Endothelial cell of umbilical vein (primary cell): Measurements from ENCODE around the gene C8A. TPM values are rescaled to one million over a fixed set of nuclear protein-coding genes. Genes with fewer than 3 reads are reported as not detected.

Experiments
- BruUV-seq: library from RNA; stranded (reverse); fragments of 400-500 nt; replicated peaks from 2 replicates; lab custom pipeline; 2021; lab: Mats Ljungman, UMichigan
- CTCF ChIA-PET: fragments of 300-600, 350-600 bp; sonication (Branson Sonifier 250); formaldehyde crosslinking; loops from one replicate; lab custom pipeline; 2021; ENCODE audit warnings: antibody characterized with exemption, inconsistent platforms; lab: Charles Lee
- POLR2A ChIA-PET: fragments of 300-600, 350-600 bp; sonication (Branson Sonifier 250); formaldehyde crosslinking; loops from one replicate; lab custom pipeline; 2021; ENCODE audit warnings: antibody characterized with exemption, inconsistent platforms; lab: Charles Lee
- DNase-seq: peaks from one replicate; pipeline ENCODE4 v3.0.0-alpha.2; 2011; ENCODE audit warnings: low read depth, low spot score
- FAIRE-seq: peaks from 2 replicates; lab custom pipeline; 2011; peaks lifted over from hg19 to GRCh38; lab: Jason Lieb, UNC
- H2AFZ ChIP-seq: 2 replicates; pipeline ENCODE4 v1.6.0; 2012; ENCODE audit warnings: low read depth, low read length, control low read depth, inconsistent platforms
- H3K27ac ChIP-seq: 2 replicates; pipeline ENCODE4 v1.5.1; 2011; ENCODE audit warnings: low read depth, mild to moderate bottlenecking, control low read depth, low read length, moderate library complexity; ENCODE audit not compliant: insufficient read depth
- H3K27me3 ChIP-seq, 2 experiments: 2 replicates each; pipeline versions ENCODE4 v1.6.0 to v1.6.1; 2011; ENCODE audit warnings: low read length in 2 of 2, mixed read lengths in 1 of 2; ENCODE audit not compliant: control insufficient read depth in 2 of 2, insufficient read depth in 2 of 2
- H3K36me3 ChIP-seq, 2 experiments: 2 replicates in 1 of 2; 3 replicates in 1 of 2; pipeline ENCODE4 v1.5.1; 2011; ENCODE audit warnings: low read length in 2 of 2, mild to moderate bottlenecking in 1 of 2, moderate library complexity in 1 of 2; ENCODE audit not compliant: control insufficient read depth in 2 of 2, insufficient read depth in 2 of 2; ENCODE audit errors: extremely low read depth in 1 of 2
- H3K4me1 ChIP-seq: 3 replicates; pipeline ENCODE4 v1.5.1; 2011; ENCODE audit warnings: mild to moderate bottlenecking, low read length; ENCODE audit not compliant: control insufficient read depth, insufficient read depth; ENCODE audit errors: extremely low read depth
- H3K4me2 ChIP-seq: 2 replicates; pipeline ENCODE4 v1.6.1; 2011; ENCODE audit warnings: low read length, control low read depth, mixed read lengths; ENCODE audit not compliant: insufficient read depth
- H3K4me3 ChIP-seq, 3 experiments: fragments of 200-600 bp in 1 of 3; sonication (generic), shearing (Covaris generic) in 1 of 3; replicated peaks in 1 of 3; 2 replicates each; pipeline ENCODE4 v1.5.1; 2011 to 2016; ENCODE audit warnings: control low read depth in 3 of 3, low read length in 3 of 3, mild to moderate bottlenecking in 2 of 3, inconsistent platforms in 1 of 3, low read depth in 1 of 3, moderate library complexity in 1 of 3; ENCODE audit not compliant: insufficient read depth in 1 of 3
- H3K79me2 ChIP-seq: 2 replicates; pipeline ENCODE4 v1.6.0; 2012; ENCODE audit warnings: low read length, inconsistent platforms; ENCODE audit not compliant: control insufficient read depth, insufficient read depth
- H3K9ac ChIP-seq: replicated peaks from 2 replicates; pipeline ENCODE3; 2011; ENCODE audit warnings: low read length, control low read depth; ENCODE audit not compliant: insufficient read depth; ENCODE audit errors: extremely low read depth
- H3K9me1 ChIP-seq: replicated peaks from 3 replicates; pipeline ENCODE4 v1.6.0; 2011; ENCODE audit warnings: mild to moderate bottlenecking, low read length; ENCODE audit not compliant: control insufficient read depth, insufficient read depth; ENCODE audit errors: extremely low read depth
- H3K9me3 ChIP-seq: replicated peaks from 2 replicates; pipeline ENCODE4 v1.5.1; 2012; ENCODE audit warnings: low read length, inconsistent platforms; ENCODE audit not compliant: control insufficient read depth, insufficient read depth
- H4K20me1 ChIP-seq: replicated peaks from 2 replicates; pipeline ENCODE3; 2011; ENCODE audit warnings: mild to moderate bottlenecking, low read length; ENCODE audit not compliant: control insufficient read depth, insufficient read depth; ENCODE audit errors: extremely low read depth
- EZH2 ChIP-seq: IDR thresholded peaks from 2 replicates; pipeline ENCODE4 v1.6.1; 2012; ENCODE audit warnings: borderline replicate concordance, low read depth, mild to moderate bottlenecking, moderate library complexity, low read length, inconsistent platforms; ENCODE audit not compliant: severe bottlenecking
- FOS ChIP-seq: IDR thresholded peaks from 2 replicates; pipeline ENCODE4 v1.6.1; 2011; ENCODE audit warnings: mild to moderate bottlenecking, low read length, moderate library complexity, borderline replicate concordance; ENCODE audit not compliant: insufficient read depth
- GATA2 ChIP-seq: IDR thresholded peaks from 2 replicates; pipeline ENCODE4 v1.7.0; 2011; ENCODE audit warnings: low read depth, mild to moderate bottlenecking, moderate library complexity, mixed read lengths, low read length; ENCODE audit not compliant: insufficient read length, insufficient read depth
- JUN ChIP-seq: IDR thresholded peaks from 2 replicates; pipeline ENCODE4 v1.6.1; 2011; ENCODE audit warnings: borderline replicate concordance, low read depth; ENCODE audit not compliant: insufficient read length, insufficient read depth
- MYC ChIP-seq: IDR thresholded peaks from one replicate; pipeline ENCODE4 v1.6.1; 2011; ENCODE audit warnings: mild to moderate bottlenecking, low read depth, low read length
- POLR2A ChIP-seq: IDR thresholded peaks from 2 replicates; pipeline ENCODE4 v1.6.1; 2012; ENCODE audit warnings: low read depth, mild to moderate bottlenecking, control low read depth, low read length
- POLR2AphosphoS5 ChIP-seq: IDR thresholded peaks from 2 replicates; pipeline ENCODE4 v1.6.1; 2012; ENCODE audit warnings: low read depth, mild to moderate bottlenecking, control low read depth, low read length, moderate library complexity; ENCODE audit not compliant: insufficient read depth
- dilution Hi-C: fragments of 300-500 bp; cut with MboI; formaldehyde crosslinking; loops from one replicate; pipeline ENCODE4 v1.15.0; 2019; ENCODE audit warnings: low sequenced_read_pairs; ENCODE audit not compliant: extremely low pct_ligation_motif_present
- intact Hi-C: fragments of 100-400 bp; cut with micrococcal nuclease; formaldehyde crosslinking; loops from one replicate; pipeline ENCODE4 v1.10.0; 2022
- polyA plus RNA-seq, 4 experiments: library from polyadenylated mRNA; depleted of rRNA in 3 of 4; stranded (reverse) in 3 of 4; unstranded in 1 of 4; fragments of >200 nt; gene quantifications; 2 replicates each; pipeline versions ENCODE4 v1.2.1 to v1.2.3, GENCODE V29; 2011 to 2012; ENCODE audit warnings: missing spikeins in 1 of 4
- total RNA-seq: library from RNA; stranded (reverse); gene quantifications from 2 replicates; pipeline ENCODE4 v1.2.3, GENCODE V29; 2021
- TF ChIP-seq, protein P1 (sequence below), 2 donors: IDR thresholded peaks; 1 replicate in 1 of 2; 2 replicates in 1 of 2; pipeline ENCODE4 v1.5.1; 2011; ENCODE audit warnings: low read length in 2 of 2, mild to moderate bottlenecking in 2 of 2, moderate library complexity in 2 of 2, control low read depth in 1 of 2, inconsistent platforms in 1 of 2, low read depth in 1 of 2; ENCODE audit not compliant: insufficient read depth in 1 of 2; ENCODE audit errors: extremely low read depth in 1 of 2
- TF ChIP-seq, protein P2 (sequence below): IDR thresholded peaks from 2 replicates; pipeline ENCODE4 v1.6.1; 2011; ENCODE audit not compliant: insufficient read depth, insufficient read length

C8A gene
- total and polyA plus RNA-seq, 2 donors (not counting 3 experiments of a cell fraction or from before 2014, with no cell fraction given), result not detected

- Histone ChIP-seq H3K9ac (no peak overlapping the region), H3K79me2 (no peaks in the 10 kb centered on the region), H3K27ac (no peak overlapping the region), H3K4me3 (no peak overlapping the region), H2AFZ (no peak overlapping the region), H3K9me1 (no peaks in the 10 kb centered on the region), H3K36me3 (no peaks in the 10 kb centered on the region), H3K4me1 (no peaks in the 10 kb centered on the region), H3K9me3 (no peaks in the 10 kb centered on the region), H3K27me3 (no peaks in the 10 kb centered on the region), H3K4me2 (no peak overlapping the region), H4K20me1 (no peaks in the 10 kb centered on the region)
- ChIA-PET POLR2A (no interaction called here), CTCF (no interaction called here)
- TF ChIP-seq FOS (no peak), POLR2A (no peak), JUN (no peak), EZH2 (no peak)
- TF ChIP-seq, protein P1, sequence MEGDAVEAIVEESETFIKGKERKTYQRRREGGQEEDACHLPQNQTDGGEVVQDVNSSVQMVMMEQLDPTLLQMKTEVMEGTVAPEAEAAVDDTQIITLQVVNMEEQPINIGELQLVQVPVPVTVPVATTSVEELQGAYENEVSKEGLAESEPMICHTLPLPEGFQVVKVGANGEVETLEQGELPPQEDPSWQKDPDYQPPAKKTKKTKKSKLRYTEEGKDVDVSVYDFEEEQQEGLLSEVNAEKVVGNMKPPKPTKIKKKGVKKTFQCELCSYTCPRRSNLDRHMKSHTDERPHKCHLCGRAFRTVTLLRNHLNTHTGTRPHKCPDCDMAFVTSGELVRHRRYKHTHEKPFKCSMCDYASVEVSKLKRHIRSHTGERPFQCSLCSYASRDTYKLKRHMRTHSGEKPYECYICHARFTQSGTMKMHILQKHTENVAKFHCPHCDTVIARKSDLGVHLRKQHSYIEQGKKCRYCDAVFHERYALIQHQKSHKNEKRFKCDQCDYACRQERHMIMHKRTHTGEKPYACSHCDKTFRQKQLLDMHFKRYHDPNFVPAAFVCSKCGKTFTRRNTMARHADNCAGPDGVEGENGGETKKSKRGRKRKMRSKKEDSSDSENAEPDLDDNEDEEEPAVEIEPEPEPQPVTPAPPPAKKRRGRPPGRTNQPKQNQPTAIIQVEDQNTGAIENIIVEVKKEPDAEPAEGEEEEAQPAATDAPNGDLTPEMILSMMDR (IDR thresholded peaks at IDR 0.05; ENCODE audit: extremely low read depth in 1 of 2, insufficient read depth in 1 of 2, low read depth in 1 of 2, low read length in 2 of 2), result no peak
- no peak for FAIRE-seq
- no TSS peak for BruUV-seq
- intact Hi-C loops (no loop called here), dilution Hi-C loops (no loop called here)
- DNase-seq, result no peak
Observed at GRCh38 chr1:56864430-56864829, 9.8 kb downstream of the C8A start.

DNA sequence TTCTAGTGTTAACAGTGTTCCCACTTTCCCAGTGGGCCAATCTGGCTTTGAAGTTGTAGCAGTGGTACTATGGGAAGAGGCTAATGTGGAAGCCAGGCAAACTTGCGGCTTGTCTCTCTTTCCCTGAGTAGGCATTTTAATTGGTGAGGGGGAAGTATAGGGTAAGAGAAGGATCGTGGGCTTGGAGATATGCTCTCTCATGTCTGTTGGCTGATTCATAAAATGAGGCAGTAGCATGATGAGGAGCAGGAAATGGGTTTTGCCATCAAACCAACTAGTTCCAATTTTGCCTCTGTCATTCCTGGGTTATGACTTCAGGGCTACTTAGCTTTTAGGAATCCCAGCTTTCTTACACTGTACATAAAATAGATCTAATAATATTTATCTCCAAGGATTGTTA is 12.1 kb downstream of the C8A start:
- Histone ChIP-seq H3K4me3 (no peak overlapping the region), H3K27ac (no peak overlapping the region), H3K4me1 (no peaks in the 10 kb centered on the region), H3K9me1 (no peaks in the 10 kb centered on the region), H3K79me2 (no peaks in the 10 kb centered on the region), H3K9ac (no peak overlapping the region), H2AFZ (no peak overlapping the region), H3K27me3 (no peaks in the 10 kb centered on the region), H3K36me3 (no peaks in the 10 kb centered on the region), H4K20me1 (no peaks in the 10 kb centered on the region), H3K9me3 (no peaks in the 10 kb centered on the region), H3K4me2 (no peak overlapping the region)
- TF ChIP-seq, protein P2, sequence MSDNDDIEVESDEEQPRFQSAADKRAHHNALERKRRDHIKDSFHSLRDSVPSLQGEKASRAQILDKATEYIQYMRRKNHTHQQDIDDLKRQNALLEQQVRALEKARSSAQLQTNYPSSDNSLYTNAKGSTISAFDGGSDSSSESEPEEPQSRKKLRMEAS, result no peak
- TF ChIP-seq JUN, result no peak
- no peak for TF ChIP-seq EZH2
- TF ChIP-seq, protein P1 (IDR thresholded peaks at IDR 0.05; ENCODE audit: extremely low read depth in 1 of 2, insufficient read depth in 1 of 2, low read depth in 1 of 2, low read length in 2 of 2), result no peak
- no peak for TF ChIP-seq POLR2A
- no peak for TF ChIP-seq POLR2AphosphoS5
- TF ChIP-seq FOS, result no peak
- TF ChIP-seq GATA2, result no peak
- TF ChIP-seq MYC, result no peak
- BruUV-seq, result no TSS peak
- CTCF ChIA-PET, result no interaction called here
- POLR2A ChIA-PET, result no interaction called here
- FAIRE-seq (no peak), DNase-seq (no peak)
- dilution Hi-C loops, result no loop called here
- intact Hi-C loops, result no loop called here
